ENCODE data around the gene PSMA7. TPM values are rescaled to one million over a fixed set of nuclear protein-coding genes. Genes with fewer than 3 reads are reported as not detected.

The PSMA7 gene
- polyA plus RNA-seq, 1 donor from 2014 or later = 428 TPM

DNA sequence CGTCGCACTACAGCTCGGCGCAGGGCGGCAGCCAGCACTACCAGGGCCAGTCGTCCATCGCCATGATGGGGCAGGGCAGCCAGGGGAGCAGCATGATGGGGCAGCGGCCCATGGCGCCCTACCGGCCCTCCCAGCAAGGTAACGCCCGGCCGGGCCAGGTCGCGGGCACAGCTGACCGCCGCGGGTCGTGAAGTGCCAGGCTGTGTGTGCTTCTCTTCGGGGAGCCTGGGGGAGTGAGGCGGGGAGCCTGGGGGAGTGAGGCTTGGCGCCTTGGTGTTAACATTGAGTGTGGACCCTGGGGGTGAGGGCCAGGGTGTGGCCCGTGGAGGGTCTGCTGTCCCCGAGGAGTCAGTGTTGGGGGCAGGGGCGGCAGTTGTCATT, 20.3 kb upstream of the PSMA7 start:
- H3K9me3 Mint-ChIP-seq = no peaks in the 10 kb centered on the region
- H3K27me3 Mint-ChIP-seq = no peaks in the 10 kb centered on the region
- no peak overlapping the region for H3K27ac Mint-ChIP-seq
- H3K4me1 Mint-ChIP-seq = no peaks in the 10 kb centered on the region
- H3K36me3 Mint-ChIP-seq = peaks cover 6% of the 10 kb centered on the region
- H3K4me3 Mint-ChIP-seq = no peak overlapping the region

DNA sequence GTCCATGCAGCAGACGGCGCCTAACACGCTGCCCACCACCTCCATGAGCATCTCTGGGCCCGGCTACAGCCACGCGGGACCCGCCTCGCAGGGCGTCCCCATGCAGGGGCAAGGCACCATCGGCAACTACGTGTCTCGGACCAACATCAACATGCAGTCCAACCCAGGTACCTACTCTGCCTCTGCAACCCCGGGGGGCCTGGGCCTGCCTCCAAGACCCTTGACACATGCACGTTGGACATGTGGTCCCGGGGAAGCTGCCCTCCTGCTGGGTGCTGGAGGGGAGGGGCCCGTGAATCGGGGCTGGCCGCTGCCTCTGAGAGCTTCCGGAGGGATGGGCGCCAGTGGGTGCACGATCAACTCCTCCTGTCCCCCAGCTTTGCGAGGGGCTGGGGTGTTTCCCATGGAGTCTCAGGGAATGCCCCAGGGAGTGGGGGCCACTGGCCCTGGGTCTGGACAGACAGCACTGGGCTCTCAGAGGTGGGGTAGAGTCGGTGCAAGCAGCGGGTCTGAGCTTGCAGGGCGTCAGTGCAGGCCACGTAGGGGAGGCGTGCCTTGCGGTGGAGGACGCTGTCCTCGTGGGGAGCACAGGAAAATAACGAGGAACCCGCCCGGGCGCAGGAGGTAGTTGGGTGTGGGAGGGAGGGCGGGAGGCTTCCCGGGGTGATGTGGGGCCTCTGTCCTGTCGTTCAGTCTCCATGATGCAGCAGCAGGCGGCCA, 19.7 kb upstream of the PSMA7 start:
- H3K27ac Mint-ChIP-seq = no peak overlapping the region
- no peak overlapping the region for H3K4me3 Mint-ChIP-seq
- no peaks in the 10 kb centered on the region for H3K27me3 Mint-ChIP-seq
- H3K9me3 Mint-ChIP-seq = no peaks in the 10 kb centered on the region
- no peaks in the 10 kb centered on the region for H3K4me1 Mint-ChIP-seq
- H3K36me3 Mint-ChIP-seq = peaks cover 3% of the 10 kb centered on the region

DNA sequence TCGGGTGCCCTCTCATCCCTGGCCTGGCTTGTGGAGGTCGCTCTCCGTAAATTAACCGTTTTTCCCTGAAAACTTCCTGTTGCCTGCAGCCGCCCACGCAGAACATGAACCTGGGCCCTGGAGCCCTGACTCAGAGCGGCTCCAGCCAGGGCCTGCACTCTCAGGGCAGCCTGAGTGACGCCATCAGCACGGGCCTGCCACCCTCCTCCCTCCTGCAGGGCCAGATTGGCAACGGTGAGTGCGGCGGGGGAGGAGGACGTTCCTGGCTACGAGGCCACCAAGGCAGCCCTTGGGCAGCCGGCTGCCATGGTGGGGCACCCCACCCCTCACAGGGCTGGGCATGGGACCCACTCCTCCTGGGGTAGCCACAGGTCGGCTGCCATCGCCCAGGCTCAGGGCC, 18.2 kb upstream of the PSMA7 start:
- H3K27ac Mint-ChIP-seq = no peak overlapping the region
- H3K4me1 Mint-ChIP-seq = peaks cover 0 to 2% (median 0%) of the 10 kb centered on the region in 3 donors
- H3K36me3 Mint-ChIP-seq = peaks cover 3% of the 10 kb centered on the region
- no peak overlapping the region for H3K4me3 Mint-ChIP-seq
- H3K9me3 Mint-ChIP-seq = no peaks in the 10 kb centered on the region
- no peaks in the 10 kb centered on the region for H3K27me3 Mint-ChIP-seq

DNA sequence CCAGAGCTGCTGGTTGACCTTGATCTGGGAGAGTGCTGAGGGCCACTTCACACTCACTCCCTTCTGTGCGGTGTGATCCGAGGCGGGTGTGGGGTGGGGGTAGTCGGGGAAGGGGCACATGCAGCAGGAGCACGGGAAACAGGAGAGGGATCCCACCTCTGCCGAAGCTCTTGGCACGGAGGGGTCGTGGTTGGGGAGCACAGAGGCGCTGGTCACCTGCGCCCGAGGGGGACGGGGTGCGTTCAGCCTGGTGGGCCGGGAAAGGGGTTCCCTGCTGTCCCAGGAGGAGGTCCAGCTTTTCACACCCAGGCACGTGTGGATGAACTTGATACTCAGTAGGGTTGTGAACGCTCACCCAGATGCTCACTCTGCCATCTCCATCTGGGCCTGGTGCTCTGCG, 17.7 kb upstream of the PSMA7 start:
- Mint-ChIP-seq H3K27me3 (no peaks in the 10 kb centered on the region), H3K27ac (no peak overlapping the region), H3K4me1 (peaks cover 0 to 2% (median 0%) of the 10 kb centered on the region in 3 donors)

DNA sequence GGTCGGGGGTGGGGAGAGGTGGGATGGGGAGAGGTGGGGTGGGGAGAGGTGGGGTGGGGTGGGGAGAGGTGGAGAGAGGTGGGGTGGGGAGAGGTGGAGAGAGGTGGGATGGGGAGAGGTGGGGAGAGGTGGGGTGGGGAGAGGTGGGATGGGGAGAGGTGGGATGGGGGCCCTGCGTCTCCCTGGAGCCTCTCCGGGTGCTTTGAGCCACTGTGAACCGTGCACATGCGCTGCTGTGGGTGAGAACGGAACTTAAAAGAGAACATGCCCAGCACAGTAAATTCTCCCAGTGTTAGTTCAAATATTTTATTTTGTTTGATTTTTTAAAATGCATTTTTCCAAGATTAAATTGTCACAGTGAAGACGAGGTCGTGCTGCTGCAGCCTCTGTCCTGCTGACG, 17.1 kb upstream of the PSMA7 start:
- Mint-ChIP-seq H3K27ac (no peak overlapping the region), H3K27me3 (no peaks in the 10 kb centered on the region), H3K4me1 (peaks cover 0 to 4% (median 0%) of the 10 kb centered on the region in 3 donors), H3K36me3 (peaks cover 4% of the 10 kb centered on the region), H3K4me3 (no peak overlapping the region), H3K9me3 (no peaks in the 10 kb centered on the region)

More for the DNA sequence above, 17.7 kb upstream of the PSMA7 start:
- Mint-ChIP-seq H3K9me3 (no peaks in the 10 kb centered on the region), H3K36me3 (peaks cover 3% of the 10 kb centered on the region), H3K4me3 (no peak overlapping the region)

DNA sequence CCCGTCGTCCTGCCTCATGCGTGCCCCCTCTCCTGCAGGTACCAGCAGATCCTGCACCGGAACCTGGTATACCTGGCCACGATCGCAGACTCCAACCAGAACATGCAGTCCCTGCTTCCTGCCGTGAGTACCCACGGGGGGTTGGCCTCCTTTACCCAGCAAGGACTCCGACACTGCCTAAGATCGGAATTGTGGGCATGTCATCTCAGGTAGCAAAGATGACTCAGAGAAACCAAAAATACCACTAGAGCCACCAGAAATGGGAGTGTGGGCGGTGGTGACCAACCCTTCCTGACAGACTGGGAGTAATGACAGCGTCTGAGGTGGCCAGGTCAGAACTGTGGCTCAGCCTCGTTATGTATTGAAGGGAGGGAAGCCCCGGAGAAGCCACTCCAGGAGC, 16.6 kb upstream of the PSMA7 start:
- no peaks in the 10 kb centered on the region for H3K9me3 Mint-ChIP-seq
- H3K36me3 Mint-ChIP-seq = peaks cover 6% of the 10 kb centered on the region
- no peaks in the 10 kb centered on the region for H3K27me3 Mint-ChIP-seq
- H3K27ac Mint-ChIP-seq = no peak overlapping the region
- peak overlapping the region in 1 of 4 donors; percentile 32 for H3K4me3 Mint-ChIP-seq
- peaks cover 0 to 4% (median 0%) of the 10 kb centered on the region in 3 donors for H3K4me1 Mint-ChIP-seq

DNA sequence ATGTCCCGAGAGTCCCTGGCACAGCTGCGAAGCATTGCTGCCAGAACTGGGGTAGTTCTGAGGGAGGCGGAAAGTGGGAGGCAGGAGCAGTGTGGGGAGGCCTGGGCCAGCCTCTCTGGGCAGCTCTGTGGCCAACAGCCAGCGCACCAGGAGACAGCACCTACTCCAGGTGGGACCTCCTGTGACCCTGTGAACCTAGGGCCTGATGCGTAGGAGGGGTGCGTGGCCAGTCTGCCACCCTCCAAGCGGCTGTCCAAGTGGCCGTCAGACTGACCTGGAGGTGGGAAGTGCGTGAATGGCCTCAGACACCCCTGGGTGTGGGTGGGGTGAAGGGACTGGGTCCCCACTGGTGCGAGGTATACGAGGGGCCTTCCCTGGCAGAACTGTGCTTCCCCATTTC, 15.9 kb upstream of the PSMA7 start:
- Mint-ChIP-seq H3K4me1 (peaks cover 0 to 7% (median 0%) of the 10 kb centered on the region in 3 donors), H3K4me3 (no peak overlapping the region), H3K27ac (no peak overlapping the region), H3K36me3 (peaks cover 12% of the 10 kb centered on the region), H3K9me3 (no peaks in the 10 kb centered on the region), H3K27me3 (no peaks in the 10 kb centered on the region)

DNA sequence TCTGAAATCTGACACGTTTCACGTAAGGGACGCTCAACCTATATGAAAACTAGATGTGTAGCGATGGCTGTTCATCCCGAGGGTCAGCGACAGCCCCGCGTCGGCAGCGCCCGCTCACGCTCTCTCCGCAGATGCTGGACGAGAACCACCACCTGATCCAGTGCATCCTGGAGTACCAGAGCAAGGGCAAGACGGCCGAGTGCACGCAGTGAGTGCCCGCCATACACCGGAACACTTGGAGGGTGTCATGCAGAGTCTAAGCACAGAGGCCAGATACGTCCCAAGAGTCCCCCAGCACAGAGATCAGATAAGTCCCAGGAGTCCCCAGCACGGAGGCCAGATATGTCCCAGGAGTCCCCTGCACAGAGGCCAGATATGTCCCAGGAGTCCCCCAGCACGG, 15.3 kb upstream of the PSMA7 start:
- H3K36me3 Mint-ChIP-seq = peaks cover 17% of the 10 kb centered on the region
- peaks cover 0 to 10% (median 0%) of the 10 kb centered on the region in 3 donors for H3K4me1 Mint-ChIP-seq
- no peaks in the 10 kb centered on the region for H3K9me3 Mint-ChIP-seq
- H3K27ac Mint-ChIP-seq = no peak overlapping the region
- H3K4me3 Mint-ChIP-seq = no peak overlapping the region
- H3K27me3 Mint-ChIP-seq = no peaks in the 10 kb centered on the region

DNA sequence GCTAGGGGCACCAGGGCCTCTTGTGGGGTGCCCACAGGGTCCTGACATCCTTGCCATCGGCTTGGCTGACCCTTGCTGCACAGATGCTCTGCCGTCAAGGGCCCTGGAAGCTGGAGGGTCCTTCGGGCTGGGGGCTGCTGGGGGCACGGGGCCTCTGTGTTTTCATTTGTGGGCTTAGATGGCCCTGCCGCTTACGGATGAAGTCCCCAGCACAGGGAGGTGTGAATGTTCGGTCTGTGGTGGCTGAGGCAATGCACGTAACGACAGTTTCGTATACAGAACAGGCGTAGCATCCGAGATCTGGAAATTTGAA, 14.8 kb upstream of the PSMA7 start:
- Mint-ChIP-seq H3K4me3 (no peak overlapping the region), H3K27me3 (no peaks in the 10 kb centered on the region), H3K36me3 (peaks cover 18% of the 10 kb centered on the region), H3K9me3 (no peaks in the 10 kb centered on the region), H3K27ac (no peak overlapping the region), H3K4me1 (peaks cover 0 to 11% (median 0%) of the 10 kb centered on the region in 3 donors)

DNA sequence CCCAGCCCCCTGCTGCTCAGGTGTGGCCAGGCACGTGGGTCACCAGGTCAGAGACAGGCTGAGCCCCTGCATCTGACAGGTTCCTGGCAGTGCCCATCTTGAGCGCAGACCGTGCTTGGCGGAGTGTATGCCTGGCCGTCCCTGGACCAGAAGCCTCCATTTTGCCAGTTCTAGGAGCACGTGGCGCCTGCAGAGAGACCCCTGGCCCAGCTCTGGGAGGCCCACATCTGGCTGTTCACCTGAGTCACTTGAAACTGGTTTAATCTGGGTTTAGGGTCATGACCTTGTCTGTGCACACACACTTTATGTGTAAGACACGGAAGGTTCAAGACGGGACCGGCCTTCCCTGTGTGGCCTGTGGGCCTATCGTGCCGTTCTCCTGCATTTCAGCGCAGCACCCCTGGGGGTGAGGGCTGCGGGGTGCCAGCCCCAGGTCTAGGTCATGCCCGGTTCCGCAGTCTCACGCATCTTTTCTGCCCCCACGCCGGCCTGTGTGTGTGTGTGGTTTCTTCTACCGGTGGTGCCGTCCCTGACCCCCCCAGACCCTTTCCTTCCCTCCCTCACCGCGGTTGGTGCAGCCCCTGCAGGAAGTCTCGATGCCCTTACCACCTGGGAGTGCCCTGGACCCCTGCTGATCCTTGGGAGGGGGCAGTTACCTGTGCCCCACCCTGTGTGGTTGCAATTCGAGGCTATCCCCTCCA, 14.3 kb upstream of the PSMA7 start:
- peaks cover 0 to 4% (median 3%) of the 10 kb centered on the region in 3 donors for H3K9me3 Mint-ChIP-seq
- no peak overlapping the region for H3K4me3 Mint-ChIP-seq
- H3K27me3 Mint-ChIP-seq = no peaks in the 10 kb centered on the region
- H3K4me1 Mint-ChIP-seq = peaks cover 0 to 11% (median 4%) of the 10 kb centered on the region in 3 donors
- H3K27ac Mint-ChIP-seq = no peak overlapping the region
- peaks cover 20% of the 10 kb centered on the region for H3K36me3 Mint-ChIP-seq

DNA sequence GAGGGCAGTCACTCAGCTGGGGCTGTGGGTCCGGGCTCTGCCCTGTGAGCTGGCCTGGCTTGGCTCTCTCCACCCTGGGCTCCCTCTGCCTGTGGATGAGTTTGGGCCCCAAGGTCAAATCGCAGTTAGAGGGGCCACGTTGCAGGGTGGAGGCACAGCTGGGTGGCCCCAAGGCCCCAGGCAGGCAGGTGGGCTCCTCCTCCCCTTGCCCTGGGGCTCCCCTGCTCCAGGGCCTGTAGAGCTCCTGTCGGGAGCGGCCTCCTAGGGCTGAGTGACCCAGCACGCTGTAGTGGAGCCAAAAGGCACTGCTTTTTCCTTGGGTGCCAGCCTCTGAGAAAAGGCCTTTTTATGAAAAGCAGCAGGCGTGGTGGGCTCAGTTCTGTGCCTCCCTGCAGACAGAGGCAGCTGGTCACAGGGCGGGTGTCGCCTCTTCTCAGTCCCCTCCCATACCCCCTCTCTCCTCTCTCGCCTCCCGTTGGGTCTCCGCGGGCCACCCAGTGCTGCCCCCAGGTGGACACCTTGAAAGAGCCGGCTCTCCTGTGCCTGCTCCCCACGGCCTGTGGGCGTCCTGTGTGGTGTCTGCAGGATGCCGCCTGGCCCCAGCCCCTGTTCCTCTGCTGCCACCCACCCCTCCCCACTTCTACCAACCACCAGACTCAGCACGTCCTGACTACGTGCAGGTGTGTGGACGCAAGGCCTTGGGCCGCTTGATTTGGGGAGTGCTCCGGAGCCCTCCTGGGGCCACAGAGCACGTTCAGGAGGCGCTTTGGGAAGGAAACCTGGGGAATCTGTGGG, 13.6 kb upstream of the PSMA7 start:
- Mint-ChIP-seq H3K27me3 (no peaks in the 10 kb centered on the region), H3K9me3 (peaks cover 0 to 4% (median 3%) of the 10 kb centered on the region in 3 donors), H3K27ac (no peak overlapping the region), H3K4me3 (no peak overlapping the region), H3K36me3 (peaks cover 20% of the 10 kb centered on the region), H3K4me1 (peaks cover 0 to 11% (median 4%) of the 10 kb centered on the region in 3 donors)

DNA sequence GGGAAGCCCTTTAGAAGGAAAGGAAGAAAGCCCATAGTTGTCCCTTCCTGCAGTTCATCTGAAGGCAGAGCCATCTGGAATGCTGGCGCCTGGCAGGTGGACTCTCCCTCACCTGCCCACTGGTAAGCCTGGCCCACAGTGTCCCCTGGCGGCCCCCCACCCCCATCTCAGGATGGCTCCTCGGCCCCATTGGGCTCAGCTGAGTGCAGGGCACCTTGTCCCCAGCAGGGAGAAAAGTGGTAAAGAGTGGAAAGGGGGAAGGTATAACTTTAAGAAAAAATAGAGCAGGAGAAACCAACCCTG, 13.0 kb upstream of the PSMA7 start:
- Mint-ChIP-seq H3K4me3 (no peak overlapping the region), H3K27me3 (no peaks in the 10 kb centered on the region), H3K4me1 (peaks cover 0 to 11% (median 4%) of the 10 kb centered on the region in 3 donors), H3K36me3 (peaks cover 20% of the 10 kb centered on the region), H3K27ac (no peak overlapping the region), H3K9me3 (peaks cover 0 to 4% (median 3%) of the 10 kb centered on the region in 3 donors)

DNA sequence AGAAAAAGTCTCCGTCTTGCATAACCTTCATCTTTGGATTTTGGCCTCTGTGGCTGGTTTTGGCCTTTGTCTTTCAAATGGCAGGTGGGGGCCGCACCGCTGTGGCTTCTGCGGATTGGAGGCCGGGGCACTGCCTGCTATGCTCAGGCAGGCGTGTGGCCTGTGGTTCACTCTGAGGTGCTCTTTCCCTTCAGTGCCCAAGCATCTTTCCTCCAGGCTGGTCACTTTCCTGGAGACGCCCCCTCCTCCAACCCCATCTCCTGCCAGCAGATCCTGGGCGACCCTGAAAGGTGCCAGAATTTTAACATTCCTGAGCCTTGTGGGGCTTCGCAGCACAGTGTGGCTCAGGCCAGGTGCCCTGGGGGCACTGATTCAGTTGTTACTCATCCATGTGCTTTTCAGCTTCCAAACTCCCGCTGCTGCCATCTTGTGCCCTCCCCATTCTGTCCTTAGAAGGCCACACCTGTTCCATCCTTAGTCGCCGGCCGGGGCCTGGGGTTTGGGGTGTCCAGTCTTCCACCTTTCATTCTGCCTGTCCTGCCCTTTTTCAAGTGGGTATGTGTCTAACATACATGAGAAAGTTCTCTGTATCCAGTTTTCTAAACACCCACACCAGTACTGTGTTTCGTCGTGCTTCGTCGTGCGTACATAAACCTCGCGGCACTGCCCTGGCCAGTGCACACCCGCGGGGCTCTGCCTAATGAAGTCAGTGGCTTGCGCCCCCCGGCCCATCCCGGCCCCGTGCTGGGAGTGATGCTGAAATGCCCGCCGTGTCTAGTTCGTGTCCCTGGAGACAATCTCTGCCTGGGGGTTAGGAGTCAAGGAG, 12.4 kb upstream of the PSMA7 start:
- Mint-ChIP-seq H3K27ac (peak overlapping the region in 1 of 3 donors; percentile 87), H3K4me1 (peaks cover 0 to 11% (median 4%) of the 10 kb centered on the region in 3 donors), H3K36me3 (peaks cover 19% of the 10 kb centered on the region), H3K27me3 (no peaks in the 10 kb centered on the region), H3K9me3 (peaks cover 0 to 4% (median 3%) of the 10 kb centered on the region in 3 donors), H3K4me3 (peak overlapping the region in 1 of 4 donors; percentile 17)

DNA sequence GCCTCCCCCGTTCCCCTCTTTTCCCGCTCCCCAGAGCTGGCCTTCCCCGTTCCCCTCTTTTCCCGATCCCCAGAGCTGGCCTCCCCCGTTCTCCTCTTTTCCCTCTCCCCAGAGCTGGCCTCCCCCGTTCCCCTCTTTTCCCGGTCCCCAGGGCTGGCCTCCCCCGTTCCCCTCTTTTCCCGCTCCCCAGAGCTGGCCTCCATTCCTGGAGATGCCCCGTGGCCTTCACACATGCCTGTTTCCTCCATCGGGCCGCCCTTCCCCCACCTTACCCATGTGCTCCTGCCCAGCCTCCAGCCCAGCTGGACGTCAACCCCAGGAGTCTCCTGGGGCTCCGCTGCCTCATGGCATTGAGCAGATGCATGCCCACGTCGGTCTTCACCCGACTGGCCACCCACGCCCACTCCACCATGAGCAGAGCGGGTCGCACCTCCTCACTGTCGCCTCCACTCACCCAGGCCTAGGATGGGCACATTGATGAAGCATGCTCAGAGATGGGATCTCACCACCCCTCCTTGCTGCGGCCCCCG, 8.7 kb upstream of the PSMA7 start:
- H3K4me1 Mint-ChIP-seq = peaks cover 5 to 11% (median 9%) of the 10 kb centered on the region in 3 donors
- no peaks in the 10 kb centered on the region for H3K27me3 Mint-ChIP-seq
- peaks cover 0 to 4% (median 3%) of the 10 kb centered on the region in 3 donors for H3K9me3 Mint-ChIP-seq
- H3K36me3 Mint-ChIP-seq = peaks cover 18% of the 10 kb centered on the region
- peak overlapping the region in 1 of 3 donors; percentile 68 for H3K27ac Mint-ChIP-seq
- H3K4me3 Mint-ChIP-seq = no peak overlapping the region
